ENCODE data around the gene C20orf202. TPM values are rescaled to one million over a fixed set of nuclear protein-coding genes. Genes with fewer than 3 reads are reported as not detected.
"Not testable (repeated sequence)": the region's sequence is repeated elsewhere in the genome, so short reads cannot be mapped to it uniquely, and the experiment has no call there.

Gene C20orf202
- polyA plus RNA-seq, 1 donor = 0.39 TPM

DNA sequence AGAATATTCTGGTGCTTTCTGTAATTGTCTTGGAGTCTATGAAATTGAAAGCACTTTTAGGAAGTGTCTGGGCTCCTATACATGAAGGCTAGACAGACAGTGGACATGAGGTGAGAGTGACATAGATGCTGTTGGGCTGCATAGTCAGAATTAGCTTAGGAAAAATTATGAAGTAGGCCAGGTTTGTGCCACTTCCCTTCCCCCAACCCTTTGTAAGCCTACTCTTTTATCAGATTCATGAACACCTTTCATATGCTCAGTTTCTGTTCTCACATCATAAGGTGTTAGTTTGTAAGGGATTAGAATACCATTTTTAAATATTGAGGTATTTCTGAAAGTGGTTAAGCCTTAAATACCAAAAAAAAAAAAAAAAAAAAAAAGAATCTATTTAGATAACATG is 44.4 kb downstream of the C20orf202 start:
- DNase-seq (ENCODE audit: low read depth) = no peak

DNA sequence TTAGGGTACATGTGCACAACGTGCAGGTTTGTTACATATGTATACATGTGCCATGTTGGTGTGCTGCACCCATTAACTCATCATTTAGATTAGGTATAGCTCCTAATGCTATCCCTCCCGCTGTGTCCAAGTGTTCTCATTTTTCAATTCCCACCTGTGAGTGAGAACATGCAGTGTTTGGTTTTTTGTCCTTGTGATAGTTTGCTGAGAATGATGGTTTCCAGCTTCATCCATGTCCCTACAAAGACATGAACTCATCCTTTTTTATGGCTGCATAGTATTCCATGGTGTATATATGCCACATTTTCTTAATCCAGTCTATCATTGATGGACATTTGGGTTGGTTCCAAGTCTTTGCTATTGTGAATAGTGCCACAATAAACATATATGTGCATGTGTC is 47.0 kb downstream of the C20orf202 start:
- not testable (repeated sequence) for DNase-seq (ENCODE audit: low read depth)

DNA sequence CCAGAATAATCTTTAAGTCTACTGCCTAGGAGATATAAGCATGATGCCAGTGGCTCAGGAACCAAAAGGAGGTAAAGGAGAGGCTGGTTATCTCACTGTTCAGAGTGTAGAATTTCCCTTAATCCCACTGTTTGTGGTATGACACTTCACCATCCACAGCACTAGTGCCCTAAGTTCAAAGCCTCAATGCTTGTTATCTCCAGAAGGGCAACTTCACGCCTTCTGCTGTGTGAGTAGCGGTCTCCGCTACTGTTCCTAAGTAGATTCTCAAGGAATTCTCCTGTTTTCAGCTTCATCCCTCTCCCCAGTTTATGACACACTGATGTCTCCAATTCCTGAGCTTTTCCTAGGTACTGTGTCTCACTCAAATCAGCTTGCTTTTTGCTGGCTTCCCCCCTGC is 49.2 kb downstream of the C20orf202 start:
- DNase-seq (ENCODE audit: low read depth) = no peak

DNA sequence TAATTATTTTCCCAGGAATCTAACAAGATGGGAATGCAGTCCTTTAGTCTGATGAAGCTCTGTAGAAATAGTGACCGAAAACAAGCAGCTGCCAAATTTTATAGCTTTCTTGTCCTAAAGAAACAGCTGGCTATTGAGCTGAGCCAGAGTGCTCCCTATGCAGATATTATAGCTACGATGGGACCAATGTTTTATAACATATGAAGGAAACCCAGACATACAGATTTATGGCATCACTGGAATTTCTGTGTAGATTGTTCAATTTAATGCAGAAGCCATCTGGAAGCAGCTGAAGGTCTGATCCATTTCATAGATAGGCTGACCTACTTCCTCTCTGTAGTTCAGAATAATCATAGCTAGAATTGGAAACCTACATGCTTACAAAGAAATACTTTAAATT is 51.0 kb downstream of the C20orf202 start:
- no peak for DNase-seq (ENCODE audit: low read depth)

DNA sequence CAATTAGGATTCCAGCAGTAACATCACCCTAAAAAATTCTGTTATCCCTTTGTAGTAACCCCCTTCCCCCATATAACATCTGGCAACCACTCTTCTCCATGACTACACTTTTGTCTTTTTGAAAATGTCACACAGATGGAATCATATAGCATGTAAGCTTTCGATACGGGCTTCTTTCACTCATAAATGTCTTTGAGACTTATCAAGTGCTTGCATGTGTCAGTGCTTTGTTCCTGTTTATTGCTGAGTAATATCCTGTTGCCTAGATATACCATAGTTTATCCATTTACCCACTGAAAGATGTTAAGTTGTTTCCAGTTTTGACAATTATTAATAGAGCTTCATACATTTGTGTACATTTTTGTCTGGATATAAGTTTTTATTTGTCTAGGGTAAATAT is 52.4 kb downstream of the C20orf202 start:
- no peak for DNase-seq (ENCODE audit: low read depth)

Other genes starting within 250 kb of the C20orf202 start
- gene RSPO4, start 201.1 kb upstream of the C20orf202 start, polyA plus RNA-seq (ENCODE audit: insufficient read length) = 0.15 TPM
- 98.1 TPM for gene PSMF1, start 84.9 kb upstream of the C20orf202 start, polyA plus RNA-seq (ENCODE audit: insufficient read length)
- 2.6 TPM for gene TMEM74B, start 18.5 kb upstream of the C20orf202 start, polyA plus RNA-seq (ENCODE audit: insufficient read length)
- not detected for gene RAD21L1, start 22.6 kb downstream of the C20orf202 start, polyA plus RNA-seq (ENCODE audit: insufficient read length)
- 9.0 TPM for gene SNPH, start 62.8 kb downstream of the C20orf202 start, polyA plus RNA-seq (ENCODE audit: insufficient read length)
- 1.5 TPM for gene SDCBP2, start 125.7 kb downstream of the C20orf202 start, polyA plus RNA-seq (ENCODE audit: insufficient read length)
- gene FKBP1A, start 189.6 kb downstream of the C20orf202 start, polyA plus RNA-seq (ENCODE audit: insufficient read length) = 240 TPM

Data from forelimb muscle (tissue), 1 donor.